HG03196 (cell line): ENCODE data around the gene GGT1.
"Not testable (repeated sequence)": the region's sequence is repeated elsewhere in the genome, so short reads cannot be mapped to it uniquely, and the experiment has no call there.

Source experiments
- ATAC-seq: cut with Tn5 transposase; IDR thresholded peaks from one replicate; pipeline ENCODE4 v1.9.1; 2021; ENCODE audit not compliant: unreplicated experiment

Gene GGT1

GRCh38 chr22:24633231-24634023 is 30.4 kb downstream of the GGT1 start:
- ATAC-seq, result not testable (repeated sequence)

- not testable (repeated sequence) for ATAC-seq
Measured at GRCh38 chr22:24634776-24635389, 31.9 kb downstream of the GGT1 start.

GRCh38 chr22:24636513-24636912 is 33.5 kb downstream of the GGT1 start:
- ATAC-seq, result not testable (repeated sequence)

- ATAC-seq, result not testable (repeated sequence)
Measured at GRCh38 chr22:24642307-24642706, 39.3 kb downstream of the GGT1 start.

GRCh38 chr22:24644409-24644808 is 41.4 kb downstream of the GGT1 start:
- ATAC-seq, result not testable (repeated sequence)

GRCh38 chr22:24645408-24646399 is 42.7 kb downstream of the GGT1 start:
- not testable (repeated sequence) for ATAC-seq

- ATAC-seq, result not testable (repeated sequence)
Measured at GRCh38 chr22:24646756-24647155, 43.8 kb downstream of the GGT1 start.

- not testable (repeated sequence) for ATAC-seq
Measured at GRCh38 chr22:24649371-24649770, 46.4 kb downstream of the GGT1 start.

- ATAC-seq, result not testable (repeated sequence)
Measured at GRCh38 chr22:24650884-24651283, 47.9 kb downstream of the GGT1 start.

GRCh38 chr22:24665395-24665794 is 62.4 kb downstream of the GGT1 start:
- ATAC-seq, result not testable (repeated sequence)

- not testable (repeated sequence) for ATAC-seq
Measured at GRCh38 chr22:24667904-24668303, 64.9 kb downstream of the GGT1 start.

- not testable (repeated sequence) for ATAC-seq
Measured at GRCh38 chr22:24672532-24672931, 69.5 kb downstream of the GGT1 start.
